Breast epithelium (tissue), 3 donors: ENCODE data around the gene TYSND1.

Source experiments
- CTCF ChIP-seq, 3 donors: fragments of 450-650 bp; IDR thresholded peaks; one replicate each; pipeline ENCODE4 v1.5.1; 2016 to 2017; ENCODE audit warnings: antibody characterized with exemption in 3 of 3, mild to moderate bottlenecking in 3 of 3, moderate library complexity in 3 of 3
- POLR2A ChIP-seq: fragments of 450-650 bp; IDR thresholded peaks from one replicate; pipeline ENCODE4 v1.6.1; 2016; ENCODE audit warnings: antibody characterized with exemption, mild to moderate bottlenecking, moderate library complexity
- POLR2AphosphoS5 ChIP-seq, 3 donors: sonication (generic); formaldehyde crosslinking; IDR thresholded peaks; one replicate each; pipeline ENCODE4 v1.6.1; 2017; ENCODE audit warnings: antibody characterized with exemption in 3 of 3

DNA sequence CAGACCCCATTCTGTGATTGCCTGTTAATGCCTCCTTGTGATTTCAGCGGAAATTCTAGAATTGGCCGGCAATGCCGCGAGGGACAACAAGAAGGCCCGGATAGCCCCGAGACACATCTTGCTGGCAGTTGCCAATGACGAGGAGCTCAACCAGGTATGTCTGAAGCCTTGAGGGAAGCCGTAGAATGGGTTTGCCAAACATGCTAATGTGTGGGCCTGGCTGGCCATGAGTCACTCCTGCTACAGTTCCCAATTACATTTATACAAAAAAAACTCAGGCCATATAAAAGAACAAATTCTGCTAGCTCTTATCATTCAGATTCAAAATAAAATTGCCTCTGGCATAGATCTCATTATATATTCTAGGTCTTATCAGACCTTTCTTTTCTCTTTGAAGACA is 56.5 kb downstream of the TYSND1 start:
- TF ChIP-seq CTCF (IDR thresholded peaks at IDR 0.05) (no peak), POLR2A (no peak), POLR2AphosphoS5 (IDR thresholded peaks at IDR 0.05) (no peak)
